Esophagus muscularis mucosa (tissue), 4 donors: Measurements from ENCODE around the gene MRPL17. TPM values are rescaled to one million over a fixed set of nuclear protein-coding genes. Genes with fewer than 3 reads are reported as not detected.
A peak's percentile ranks its signal among the peaks of the same experiment; 100 is the strongest.
"Not testable (repeated sequence)": the region's sequence is repeated elsewhere in the genome, so short reads cannot be mapped to it uniquely, and the experiment has no call there.

Experiments
- DNase-seq: peaks from one replicate; pipeline ENCODE4 v3.0.0-alpha.2; 2017; ENCODE audit errors: extremely low spot score
- H3K27ac ChIP-seq, 4 donors: fragments of 200-600 bp; sonication (generic); replicated peaks in 1 of 4; 1 replicate in 3 of 4; 2 replicates in 1 of 4; pipeline ENCODE4 v1.5.1; 2016 to 2019; ENCODE audit warnings: mild to moderate bottlenecking in 1 of 4
- H3K27me3 ChIP-seq, 4 donors: fragments of 200-600 bp; sonication (generic); one replicate each; pipeline versions ENCODE4 v1.5.1 to v1.6.0; 2016 to 2019
- H3K36me3 ChIP-seq, 4 donors: fragments of 200-600 bp; sonication (generic); one replicate each; pipeline ENCODE4 v1.5.1; 2016 to 2019
- H3K4me1 ChIP-seq, 4 donors: fragments of 200-600 bp; sonication (generic); one replicate each; pipeline ENCODE4 v1.5.1; 2016 to 2019
- H3K4me3 ChIP-seq, 4 donors: fragments of 200-600 bp; sonication (generic); 1 replicate in 2 of 4; 2 replicates in 2 of 4; pipeline ENCODE4 v1.5.1; 2016 to 2019; ENCODE audit warnings: mild to moderate bottlenecking in 4 of 4, moderate library complexity in 1 of 4
- H3K9me3 ChIP-seq, 4 donors: fragments of 200-600 bp; sonication (generic); 1 replicate in 3 of 4; 2 replicates in 1 of 4; pipeline ENCODE4 v1.5.1; 2016 to 2019
- CTCF ChIP-seq, 3 experiments: fragments of 200-600 bp in 2 of 3; fragments of 450-650 bp in 1 of 3; sonication (generic) in 2 of 3; IDR thresholded peaks; one replicate each; pipeline ENCODE4 v1.5.1; 2017 to 2019; ENCODE audit warnings: antibody characterized with exemption in 3 of 3, mild to moderate bottlenecking in 2 of 3, moderate library complexity in 1 of 3
- EP300 ChIP-seq: sonication (generic); formaldehyde crosslinking; IDR thresholded peaks from one replicate; pipeline ENCODE4 v1.6.1; 2017; ENCODE audit warnings: antibody characterized with exemption
- POLR2A ChIP-seq: fragments of 450-650 bp; IDR thresholded peaks from one replicate; pipeline ENCODE4 v1.6.1; 2017; ENCODE audit warnings: antibody characterized with exemption, moderate library complexity, mild to moderate bottlenecking, low read depth
- POLR2AphosphoS5 ChIP-seq, 2 donors: sonication (generic); formaldehyde crosslinking; IDR thresholded peaks; one replicate each; pipeline ENCODE4 v1.6.1; 2017; ENCODE audit warnings: antibody characterized with exemption in 2 of 2
- WGBS: methylation state at CpG from one replicate; pipeline ENCODE4 v1.1.5; 2018; 5-methylcytosine and 5-hydroxymethylcytosine counted together
- intact Hi-C: fragments of 100-400 bp; cut with DNase I; formaldehyde crosslinking; loops from one replicate; pipeline ENCODE4 v1.15.1; 2023
- total RNA-seq, 4 donors: library from RNA; depleted of rRNA; stranded (reverse); fragments of >200 nt; gene quantifications; one replicate each; pipeline versions ENCODE4 v1.1.0 to v1.2.1, GENCODE V29; 2016

MRPL17 gene
- total RNA-seq, 4 donors from 2014 or later: 13.3 to 22.9 (median 19.4) TPM

DNA sequence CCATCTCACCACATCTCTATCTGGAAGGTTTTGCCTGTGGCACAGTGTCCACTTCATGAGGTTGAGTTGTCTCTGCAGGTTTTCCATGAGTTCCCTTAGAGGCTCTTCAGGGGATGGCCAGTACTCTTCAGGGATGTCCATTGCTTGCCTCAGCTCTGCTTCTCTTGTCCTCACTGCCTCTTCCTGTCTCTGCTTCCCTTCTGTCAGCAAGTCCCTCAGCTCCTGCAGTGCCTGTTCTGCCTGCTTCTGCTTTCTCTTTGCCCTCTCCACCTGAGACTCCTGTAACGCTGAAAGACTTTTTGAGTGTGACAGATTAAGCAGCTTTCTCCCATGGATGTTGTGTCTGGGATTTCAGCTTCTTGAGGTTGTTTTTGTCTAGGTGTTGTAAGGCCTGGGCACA lies 38.2 kb upstream of the MRPL17 start:
- no peak for DNase-seq
- peaks cover 0 to 3% (median 0%) of the 10 kb centered on the region in 4 donors for H3K36me3 ChIP-seq
- TF ChIP-seq POLR2A (no peak), CTCF (IDR thresholded peaks at IDR 0.05) (no peak), POLR2AphosphoS5 (IDR thresholded peaks at IDR 0.05) (no peak), EP300 (no peak)
- no peaks in the 10 kb centered on the region for H3K9me3 ChIP-seq
- no peaks in the 10 kb centered on the region for H3K4me1 ChIP-seq
- no peak overlapping the region for H3K27ac ChIP-seq
- WGBS: 86% methylated on average over 1 of the region's 1 CpG
- no peak overlapping the region for H3K4me3 ChIP-seq
- intact Hi-C loops: no loop called here
- no peaks in the 10 kb centered on the region for H3K27me3 ChIP-seq

DNA sequence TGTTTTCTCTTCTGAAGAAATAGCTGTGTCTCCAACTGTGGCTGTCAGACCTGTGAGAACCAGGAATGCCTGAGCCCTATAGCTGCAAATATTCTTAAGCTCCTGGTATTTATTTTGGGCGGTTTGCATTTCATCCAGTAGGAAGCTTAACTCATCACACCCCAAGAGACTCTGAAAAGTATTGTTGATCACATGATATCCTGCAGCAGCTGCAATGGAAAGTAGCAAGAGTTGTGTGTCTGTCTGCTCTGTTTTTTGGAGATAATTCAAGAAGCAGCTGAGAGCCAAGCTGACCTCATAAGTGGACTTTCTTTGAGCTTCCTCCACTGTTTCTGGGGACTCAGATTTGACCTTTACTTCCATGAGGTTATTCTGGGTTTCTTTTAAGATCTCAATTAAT lies 36.4 kb upstream of the MRPL17 start:
- H3K4me3 ChIP-seq: no peak overlapping the region
- 60% methylated on average over 1 of the region's 1 CpG for WGBS
- H3K27ac ChIP-seq: no peak overlapping the region
- TF ChIP-seq CTCF (IDR thresholded peaks at IDR 0.05) (no peak), POLR2AphosphoS5 (IDR thresholded peaks at IDR 0.05) (no peak), POLR2A (no peak)
- DNase-seq: peak; percentile 21
- no peaks in the 10 kb centered on the region for H3K4me1 ChIP-seq
- no peaks in the 10 kb centered on the region for H3K9me3 ChIP-seq
- intact Hi-C loops: no loop called here
- H3K27me3 ChIP-seq: no peaks in the 10 kb centered on the region
- H3K36me3 ChIP-seq: peaks cover 0 to 3% (median 0%) of the 10 kb centered on the region in 4 donors

DNA sequence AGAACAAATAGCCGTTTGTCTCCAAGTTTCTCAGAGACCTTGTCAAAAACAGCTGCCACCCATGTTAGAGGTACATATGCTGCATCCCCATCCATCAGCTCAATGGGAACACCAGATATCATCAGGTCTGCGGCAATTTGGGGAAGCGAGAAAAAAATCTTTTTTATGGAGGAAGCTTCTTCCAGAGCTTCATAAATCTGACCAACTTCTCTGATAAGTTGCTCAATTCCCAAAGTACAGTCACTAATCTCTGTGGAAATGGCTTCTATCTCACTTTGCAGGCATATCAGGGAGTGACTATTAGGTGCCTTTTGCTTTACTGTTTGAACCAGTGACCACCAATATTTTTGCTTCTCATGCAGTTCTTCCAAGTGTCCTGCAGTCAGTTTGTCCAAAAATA lies 34.3 kb upstream of the MRPL17 start:
- 90% methylated on average over 3 of the region's 3 CpGs for WGBS
- TF ChIP-seq POLR2A: no peak
- TF ChIP-seq POLR2AphosphoS5 (IDR thresholded peaks at IDR 0.05): no peak
- no peak for TF ChIP-seq EP300
- TF ChIP-seq CTCF (IDR thresholded peaks at IDR 0.05): no peak
- Histone ChIP-seq H3K4me3 (no peak overlapping the region), H3K27me3 (no peaks in the 10 kb centered on the region), H3K9me3 (no peaks in the 10 kb centered on the region), H3K4me1 (no peaks in the 10 kb centered on the region), H3K36me3 (no peaks in the 10 kb centered on the region), H3K27ac (no peak overlapping the region)
- intact Hi-C loops: no loop called here
- DNase-seq: no peak

- H3K9me3 ChIP-seq, DNase-seq, H3K27ac ChIP-seq, intact Hi-C loops, H3K36me3 ChIP-seq, H3K27me3 ChIP-seq, H3K4me1 ChIP-seq, H3K4me3 ChIP-seq: not testable (repeated sequence)
- TF ChIP-seq CTCF (IDR thresholded peaks at IDR 0.05): peak; percentile 14 to 32 (median 17)
- 94% methylated on average over 7 of the region's 7 CpGs for WGBS
These were observed 28.4 kb upstream of the MRPL17 start for GRCh38 chr11:6711552-6711951.

DNA sequence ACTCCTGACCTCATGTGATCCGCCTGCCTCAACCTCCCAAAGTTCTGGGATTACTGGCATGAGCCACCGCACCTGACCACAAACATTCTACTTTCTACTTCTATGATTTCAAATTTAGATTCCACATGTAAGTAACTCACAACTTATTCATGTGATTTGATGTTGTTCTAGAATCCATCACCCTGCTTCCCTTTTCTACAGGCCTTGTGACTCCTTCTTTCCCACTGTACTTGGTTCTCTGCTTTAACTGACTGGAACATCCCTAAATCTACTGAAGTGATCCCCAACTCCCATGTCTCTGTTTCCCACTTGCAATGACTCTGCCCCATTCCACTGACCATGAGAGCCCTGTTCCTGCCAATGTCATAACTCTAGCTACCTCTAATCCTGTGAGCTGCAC lies 25.7 kb upstream of the MRPL17 start:
- H3K27ac ChIP-seq: no peak overlapping the region
- peaks cover 0 to 6% (median 2%) of the 10 kb centered on the region in 4 donors for H3K4me1 ChIP-seq
- no peaks in the 10 kb centered on the region for H3K27me3 ChIP-seq
- no peak for DNase-seq
- no peaks in the 10 kb centered on the region for H3K36me3 ChIP-seq
- intact Hi-C loops: loop anchor here (5.0 to 10.0 kb wide), 2 partner anchors 177 to 334 kb away; no protein-coding TSS in a partner anchor
- H3K4me3 ChIP-seq: no peak overlapping the region
- TF ChIP-seq CTCF (IDR thresholded peaks at IDR 0.05): no peak
- TF ChIP-seq EP300: no peak
- TF ChIP-seq POLR2A: no peak
- 94% methylated on average over 2 of the region's 2 CpGs for WGBS
- no peaks in the 10 kb centered on the region for H3K9me3 ChIP-seq
